GM12878 (cell line): Measurements from ENCODE around the gene UNKL. TPM values are rescaled to one million over a fixed set of nuclear protein-coding genes. Genes with fewer than 3 reads are reported as not detected.

Source experiments
- ATAC-seq: fragments of 200-7000 bp; cut with Tn5 transposase; 3 replicates; pipeline ENCODE4 v1.9.1; 2020; ENCODE audit warnings: mild to moderate bottlenecking, moderate library complexity
- BruUV-seq: library from RNA; stranded (reverse); fragments of 400-500 nt; replicated peaks from 2 replicates; lab custom pipeline; 2021; lab: Mats Ljungman, UMichigan
- CTCF ChIA-PET: fragments of 300-600 bp; sonication (Branson Sonifier 250); formaldehyde crosslinking; extraction: SDS; loops from one replicate; lab custom pipeline; 2021; ENCODE audit warnings: inconsistent platforms; lab: Yijun Ruan, JAX
- POLR2A ChIA-PET: fragments of 350-600 bp; formaldehyde crosslinking; extraction: SDS; loops from one replicate; lab custom pipeline; 2021; ENCODE audit warnings: inconsistent platforms; lab: Charles Lee
- RAD21 ChIA-PET: fragments of 300-600 bp; sonication (Branson Sonifier 250); formaldehyde crosslinking; loops from one replicate; lab custom pipeline; 2023; ENCODE audit warnings: antibody characterized with exemption; ENCODE audit not compliant: unreplicated experiment; lab: Charles Lee
- SMC1A ChIA-PET: fragments of 300-600 bp; sonication (Branson Sonifier 250); formaldehyde crosslinking; loops from one replicate; lab custom pipeline; 2023; ENCODE audit not compliant: unreplicated experiment, uncharacterized antibody; lab: Charles Lee
- DNase-seq: peaks from one replicate; pipeline ENCODE4 v3.0.0-alpha.2; 2011; ENCODE audit warnings: low read depth, low spot score
- FAIRE-seq: peaks from 3 replicates; lab custom pipeline; 2011; peaks lifted over from hg19 to GRCh38; lab: Jason Lieb, UNC
- H2AFZ ChIP-seq: 2 replicates; pipeline ENCODE4 v1.6.0; 2011; ENCODE audit warnings: low read depth, low read length, control low read depth; ENCODE audit not compliant: control insufficient read depth
- H3K27ac ChIP-seq: 2 replicates; pipeline ENCODE4 v1.5.1; 2011; ENCODE audit warnings: control low read depth; ENCODE audit not compliant: control insufficient read depth, insufficient read depth
- H3K27me3 ChIP-seq, 2 experiments: replicated peaks in 1 of 2; 2 replicates each; pipeline versions ENCODE4 v1.6.0 to v1.6.1; 2011; ENCODE audit warnings: low read length in 1 of 2; ENCODE audit not compliant: control insufficient read depth in 2 of 2, insufficient read depth in 2 of 2
- H3K36me3 ChIP-seq, 2 experiments: 2 replicates each; pipeline ENCODE4 v1.5.1; 2011; ENCODE audit warnings: low read length in 1 of 2; ENCODE audit not compliant: control insufficient read depth in 2 of 2, insufficient read depth in 2 of 2
- H3K4me1 ChIP-seq: 2 replicates; pipeline ENCODE4 v1.6.1; 2011; ENCODE audit warnings: mild to moderate bottlenecking, low read length, moderate library complexity, mixed read lengths; ENCODE audit not compliant: control insufficient read depth, insufficient read depth
- H3K4me2 ChIP-seq: 2 replicates; pipeline ENCODE4 v1.6.0; 2011; ENCODE audit warnings: control low read depth; ENCODE audit not compliant: control insufficient read depth, insufficient read depth
- H3K4me3 ChIP-seq: fragments of 200-600 bp; sonication (generic); 2 replicates; pipeline ENCODE4 v1.5.1; 2016
- H3K79me2 ChIP-seq: 2 replicates; pipeline ENCODE4 v1.6.0; 2011; ENCODE audit warnings: low read length; ENCODE audit not compliant: control insufficient read depth, insufficient read depth
- H3K9ac ChIP-seq: 2 replicates; pipeline ENCODE4 v1.8.0; 2011; ENCODE audit warnings: low read length, control low read depth, mixed read lengths; ENCODE audit not compliant: control insufficient read depth, insufficient read depth
- H3K9me3 ChIP-seq: replicated peaks from 3 replicates; pipeline ENCODE4 v1.5.1; 2011; ENCODE audit warnings: mild to moderate bottlenecking, low read length; ENCODE audit not compliant: control insufficient read depth, insufficient read depth
- H4K20me1 ChIP-seq: 2 replicates; pipeline ENCODE4 v1.6.0; 2011; ENCODE audit not compliant: control insufficient read depth, insufficient read depth
- BCL11A ChIP-seq: IDR thresholded peaks from 2 replicates; pipeline ENCODE4 v1.6.1; 2011; ENCODE audit warnings: low read depth, low read length
- ESRRA ChIP-seq: IDR thresholded peaks from 2 replicates; pipeline ENCODE4 v1.6.1; 2012; ENCODE audit warnings: mild to moderate bottlenecking, low read length, improper control_type of control experiment
- GATAD2B ChIP-seq: fragments of 450-650 bp; conservative IDR thresholded peaks from 2 replicates; pipeline ENCODE4 v1.6.1; 2017; ENCODE audit warnings: low read depth, mild to moderate bottlenecking, moderate library complexity
- HDGF ChIP-seq: fragments of 450-650 bp; IDR thresholded peaks from 2 replicates; pipeline ENCODE4 v1.6.1; 2016; ENCODE audit warnings: antibody characterized with exemption
- IKZF1 ChIP-seq: fragments of 450-650 bp; conservative IDR thresholded peaks from 2 replicates; pipeline ENCODE4 v1.6.1; 2017; ENCODE audit warnings: antibody characterized with exemption, mild to moderate bottlenecking
- NFYB ChIP-seq: IDR thresholded peaks from 2 replicates; pipeline ENCODE4 v1.6.1; 2011; ENCODE audit warnings: low read depth, mild to moderate bottlenecking, low read length, improper control_type of control experiment, moderate library complexity; ENCODE audit not compliant: insufficient read depth
- PAX5 ChIP-seq: IDR thresholded peaks from 2 replicates; pipeline ENCODE4 v1.6.1; 2011; ENCODE audit warnings: low read depth, low read length, borderline replicate concordance
- RELA ChIP-seq: fragments of 450-650 bp; IDR thresholded peaks from 2 replicates; pipeline ENCODE4 v1.8.0; 2014; ENCODE audit warnings: borderline replicate concordance; ENCODE audit not compliant: partially characterized antibody
- SMAD1 ChIP-seq: fragments of 450-650 bp; IDR thresholded peaks from 2 replicates; pipeline ENCODE4 v1.6.1; 2018; ENCODE audit warnings: mild to moderate bottlenecking, low read depth; ENCODE audit not compliant: partially characterized antibody
- ZNF274 ChIP-seq: IDR thresholded peaks from one replicate; pipeline ENCODE4 v1.8.0; 2011; ENCODE audit not compliant: insufficient read length, insufficient read depth
- WGBS: methylation state at CpG from one replicate; pipeline ENCODE4 v1.1.6; 2016; ENCODE audit warnings: low lambda C conversion rate; ENCODE audit not compliant: insufficient replicate concordance, insufficient coverage; ENCODE audit errors: missing lambda C conversion rate; 5-methylcytosine and 5-hydroxymethylcytosine counted together
- in situ Hi-C: fragments of 300-500 bp; cut with MboI; formaldehyde crosslinking; loops from 9 replicates; pipeline ENCODE4 v1.14.3; 2018; ENCODE audit warnings: mixed read lengths
- intact Hi-C: fragments of 100-400 bp; cut with micrococcal nuclease; formaldehyde crosslinking; loops from one replicate; pipeline ENCODE4 v1.14.2; 2022; ENCODE audit not compliant: unreplicated experiment
- polyA plus RNA-seq, 11 experiments: library from polyadenylated mRNA; depleted of rRNA in 4 of 11; unstranded in 6 of 11; stranded (reverse) in 5 of 11; fragments of >200 nt; fragmentation: Nextera tagmentation in 4 of 11; fragmentation: Illumina TruSeq in 1 of 11; extraction: Ambion mirVana in 4 of 11; extraction: Trizol in 1 of 11; gene quantifications; 1 replicate in 1 of 11; 2 replicates in 10 of 11; pipeline versions ENCODE4 v1.2.1 to v1.2.3, GENCODE V29; 2011 to 2016; ENCODE audit warnings: inconsistent platforms in 2 of 11, missing spikeins in 2 of 11, low read depth in 1 of 11
- total RNA-seq, 4 experiments: library from RNA; depleted of rRNA in 3 of 4; stranded (reverse); fragments of >200 nt in 3 of 4; fragmentation: Illumina TruSeq in 1 of 4; extraction: Trizol in 1 of 4; gene quantifications; 2 replicates each; pipeline versions ENCODE4 v1.2.1 to v1.2.3, GENCODE V29; 2013 to 2021
- TF ChIP-seq, protein P1 (sequence below): IDR thresholded peaks from 2 replicates; pipeline ENCODE4 v1.6.1; 2012; ENCODE audit warnings: low read length, inconsistent platforms
- TF ChIP-seq, protein P2 (sequence below): fragments of 450-650 bp; IDR thresholded peaks from 2 replicates; pipeline ENCODE4 v1.6.1; 2018; ENCODE audit warnings: borderline replicate concordance, mild to moderate bottlenecking; ENCODE audit not compliant: partially characterized antibody
- TF ChIP-seq, protein P3 (sequence below): fragments of 450-650 bp; IDR thresholded peaks from 2 replicates; pipeline ENCODE4 v1.6.1; 2017; ENCODE audit warnings: mild to moderate bottlenecking, low read depth, inconsistent platforms; ENCODE audit not compliant: poor library complexity, severe bottlenecking
- TF ChIP-seq, protein P4 (sequence below): fragments of 450-650 bp; formaldehyde crosslinking; IDR thresholded peaks from 2 replicates; pipeline ENCODE4 v1.4.0; 2020; ENCODE audit warnings: mild to moderate bottlenecking, moderate library complexity

The UNKL gene
- total and polyA plus RNA-seq, 10 of the 15 experiments (the other 5 are each of a cell fraction or from before 2014, with no cell fraction given), result 0.40 to 21.6 (median 9.1) TPM

DNA sequence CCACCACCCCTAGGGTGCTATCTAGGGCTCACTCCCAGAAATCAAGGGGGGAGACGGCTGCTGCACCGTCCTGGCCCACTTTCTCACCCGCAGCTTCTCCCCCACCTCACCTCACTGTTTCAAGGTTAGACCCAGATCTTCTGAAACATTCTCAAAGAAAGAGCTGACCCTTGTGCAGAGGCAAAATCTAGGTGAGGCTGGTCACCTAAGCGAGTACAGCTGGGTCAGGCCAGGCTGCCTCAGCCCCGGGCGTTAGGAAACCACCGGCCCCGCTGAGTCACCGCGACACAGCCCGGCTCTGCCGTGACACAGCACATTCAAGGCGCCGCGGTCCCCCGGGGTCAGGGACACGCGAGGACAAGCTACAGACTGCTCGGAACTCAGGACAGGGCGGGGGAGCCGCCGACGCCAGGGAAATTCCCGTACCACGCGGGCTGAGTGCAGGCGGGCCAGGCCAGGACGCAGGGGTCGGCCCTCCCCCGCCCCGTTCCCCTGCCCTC is 35.6 kb downstream of the UNKL start:
- no TSS peak for BruUV-seq
- ATAC-seq (peak; percentile 85), DNase-seq (no peak), FAIRE-seq (no peak)
- ChIA-PET SMC1A (no interaction called here), CTCF (interaction anchor here (0.6 to 2.4 kb wide), 6 partner anchors 10 to 43 kb away, joined by 3 to 10 read pairs (median 5); no protein-coding TSS in a partner anchor), RAD21 (no interaction called here), POLR2A (interaction anchor here (0.5 to 0.9 kb wide), 2 partner anchors 94 to 567 kb away, joined by 4 to 8 read pairs; no protein-coding TSS in a partner anchor)
- intact Hi-C loops (no loop called here), in situ Hi-C loops (no loop called here)
- Histone ChIP-seq H3K4me1 (peaks cover 8% of the 10 kb centered on the region; the same call in 1 of the 2 replicates), H3K79me2 (peaks cover 18% of the 10 kb centered on the region), H3K9ac (peak overlapping the region; percentile 81), H4K20me1 (no peaks in the 10 kb centered on the region), H3K4me3 (peak overlapping the region; percentile 73), H3K4me2 (peak overlapping the region; percentile 80), H3K36me3 (no peaks in the 10 kb centered on the region; a peak in 2 of 4 replicates), H3K27me3 (no peaks in the 10 kb centered on the region), H3K27ac (peak overlapping the region; percentile 78), H3K9me3 (no peaks in the 10 kb centered on the region), H2AFZ (peak overlapping the region; percentile 45; the same call in 1 of the 2 replicates)
- 5% methylated on average over 24 of the region's 31 CpGs for WGBS
- no peak for TF ChIP-seq HDGF
- no peak for TF ChIP-seq RELA
- no peak for TF ChIP-seq SMAD1
- TF ChIP-seq, protein P1, sequence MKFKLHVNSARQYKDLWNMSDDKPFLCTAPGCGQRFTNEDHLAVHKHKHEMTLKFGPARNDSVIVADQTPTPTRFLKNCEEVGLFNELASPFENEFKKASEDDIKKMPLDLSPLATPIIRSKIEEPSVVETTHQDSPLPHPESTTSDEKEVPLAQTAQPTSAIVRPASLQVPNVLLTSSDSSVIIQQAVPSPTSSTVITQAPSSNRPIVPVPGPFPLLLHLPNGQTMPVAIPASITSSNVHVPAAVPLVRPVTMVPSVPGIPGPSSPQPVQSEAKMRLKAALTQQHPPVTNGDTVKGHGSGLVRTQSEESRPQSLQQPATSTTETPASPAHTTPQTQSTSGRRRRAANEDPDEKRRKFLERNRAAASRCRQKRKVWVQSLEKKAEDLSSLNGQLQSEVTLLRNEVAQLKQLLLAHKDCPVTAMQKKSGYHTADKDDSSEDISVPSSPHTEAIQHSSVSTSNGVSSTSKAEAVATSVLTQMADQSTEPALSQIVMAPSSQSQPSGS, result no peak
- TF ChIP-seq, protein P2, sequence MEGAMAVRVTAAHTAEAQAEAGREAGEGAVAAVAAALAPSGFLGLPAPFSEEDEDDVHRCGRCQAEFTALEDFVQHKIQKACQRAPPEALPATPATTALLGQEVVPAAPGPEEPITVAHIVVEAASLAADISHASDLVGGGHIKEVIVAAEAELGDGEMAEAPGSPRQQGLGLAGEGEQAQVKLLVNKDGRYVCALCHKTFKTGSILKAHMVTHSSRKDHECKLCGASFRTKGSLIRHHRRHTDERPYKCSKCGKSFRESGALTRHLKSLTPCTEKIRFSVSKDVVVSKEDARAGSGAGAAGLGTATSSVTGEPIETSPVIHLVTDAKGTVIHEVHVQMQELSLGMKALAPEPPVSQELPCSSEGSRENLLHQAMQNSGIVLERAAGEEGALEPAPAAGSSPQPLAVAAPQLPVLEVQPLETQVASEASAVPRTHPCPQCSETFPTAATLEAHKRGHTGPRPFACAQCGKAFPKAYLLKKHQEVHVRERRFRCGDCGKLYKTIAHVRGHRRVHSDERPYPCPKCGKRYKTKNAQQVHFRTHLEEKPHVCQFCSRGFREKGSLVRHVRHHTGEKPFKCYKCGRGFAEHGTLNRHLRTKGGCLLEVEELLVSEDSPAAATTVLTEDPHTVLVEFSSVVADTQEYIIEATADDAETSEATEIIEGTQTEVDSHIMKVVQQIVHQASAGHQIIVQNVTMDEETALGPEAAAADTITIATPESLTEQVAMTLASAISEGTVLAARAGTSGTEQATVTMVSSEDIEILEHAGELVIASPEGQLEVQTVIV, result no peak
- no peak for TF ChIP-seq BCL11A
- TF ChIP-seq, protein P3, sequence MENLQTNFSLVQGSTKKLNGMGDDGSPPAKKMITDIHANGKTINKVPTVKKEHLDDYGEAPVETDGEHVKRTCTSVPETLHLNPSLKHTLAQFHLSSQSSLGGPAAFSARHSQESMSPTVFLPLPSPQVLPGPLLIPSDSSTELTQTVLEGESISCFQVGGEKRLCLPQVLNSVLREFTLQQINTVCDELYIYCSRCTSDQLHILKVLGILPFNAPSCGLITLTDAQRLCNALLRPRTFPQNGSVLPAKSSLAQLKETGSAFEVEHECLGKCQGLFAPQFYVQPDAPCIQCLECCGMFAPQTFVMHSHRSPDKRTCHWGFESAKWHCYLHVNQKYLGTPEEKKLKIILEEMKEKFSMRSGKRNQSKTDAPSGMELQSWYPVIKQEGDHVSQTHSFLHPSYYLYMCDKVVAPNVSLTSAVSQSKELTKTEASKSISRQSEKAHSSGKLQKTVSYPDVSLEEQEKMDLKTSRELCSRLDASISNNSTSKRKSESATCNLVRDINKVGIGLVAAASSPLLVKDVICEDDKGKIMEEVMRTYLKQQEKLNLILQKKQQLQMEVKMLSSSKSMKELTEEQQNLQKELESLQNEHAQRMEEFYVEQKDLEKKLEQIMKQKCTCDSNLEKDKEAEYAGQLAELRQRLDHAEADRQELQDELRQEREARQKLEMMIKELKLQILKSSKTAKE, result no peak
- no peak for TF ChIP-seq IKZF1
- TF ChIP-seq GATAD2B, result 0 out of 2 replicates have a peak, but pooled peaks have one; percentile 59
- no peak for TF ChIP-seq ZNF274
- TF ChIP-seq NFYB, result no peak
- TF ChIP-seq, protein P4, sequence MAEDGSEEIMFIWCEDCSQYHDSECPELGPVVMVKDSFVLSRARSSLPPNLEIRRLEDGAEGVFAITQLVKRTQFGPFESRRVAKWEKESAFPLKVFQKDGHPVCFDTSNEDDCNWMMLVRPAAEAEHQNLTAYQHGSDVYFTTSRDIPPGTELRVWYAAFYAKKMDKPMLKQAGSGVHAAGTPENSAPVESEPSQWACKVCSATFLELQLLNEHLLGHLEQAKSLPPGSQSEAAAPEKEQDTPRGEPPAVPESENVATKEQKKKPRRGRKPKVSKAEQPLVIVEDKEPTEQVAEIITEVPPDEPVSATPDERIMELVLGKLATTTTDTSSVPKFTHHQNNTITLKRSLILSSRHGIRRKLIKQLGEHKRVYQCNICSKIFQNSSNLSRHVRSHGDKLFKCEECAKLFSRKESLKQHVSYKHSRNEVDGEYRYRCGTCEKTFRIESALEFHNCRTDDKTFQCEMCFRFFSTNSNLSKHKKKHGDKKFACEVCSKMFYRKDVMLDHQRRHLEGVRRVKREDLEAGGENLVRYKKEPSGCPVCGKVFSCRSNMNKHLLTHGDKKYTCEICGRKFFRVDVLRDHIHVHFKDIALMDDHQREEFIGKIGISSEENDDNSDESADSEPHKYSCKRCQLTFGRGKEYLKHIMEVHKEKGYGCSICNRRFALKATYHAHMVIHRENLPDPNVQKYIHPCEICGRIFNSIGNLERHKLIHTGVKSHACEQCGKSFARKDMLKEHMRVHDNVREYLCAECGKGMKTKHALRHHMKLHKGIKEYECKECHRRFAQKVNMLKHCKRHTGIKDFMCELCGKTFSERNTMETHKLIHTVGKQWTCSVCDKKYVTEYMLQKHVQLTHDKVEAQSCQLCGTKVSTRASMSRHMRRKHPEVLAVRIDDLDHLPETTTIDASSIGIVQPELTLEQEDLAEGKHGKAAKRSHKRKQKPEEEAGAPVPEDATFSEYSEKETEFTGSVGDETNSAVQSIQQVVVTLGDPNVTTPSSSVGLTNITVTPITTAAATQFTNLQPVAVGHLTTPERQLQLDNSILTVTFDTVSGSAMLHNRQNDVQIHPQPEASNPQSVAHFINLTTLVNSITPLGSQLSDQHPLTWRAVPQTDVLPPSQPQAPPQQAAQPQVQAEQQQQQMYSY (CRISPR knock-in tag), result no peak
- no peak for TF ChIP-seq PAX5
- TF ChIP-seq ESRRA, result no peak
